Effector CD8-positive, alpha-beta T cell (primary cell): ENCODE results near the gene ZNF143.
"Not testable (repeated sequence)": the region's sequence is repeated elsewhere in the genome, so short reads cannot be mapped to it uniquely, and the experiment has no call there.

Source experiments
- DNase-seq: peaks from one replicate; lab custom pipeline; 2025; lab: John Stamatoyannopoulos, UW

ZNF143 gene

GRCh38 chr11:9498457-9499078 lies 37.8 kb downstream of the ZNF143 start:
- no peak for DNase-seq

GRCh38 chr11:9506489-9507276 lies 45.9 kb downstream of the ZNF143 start:
- DNase-seq = peak; percentile 58

DNA sequence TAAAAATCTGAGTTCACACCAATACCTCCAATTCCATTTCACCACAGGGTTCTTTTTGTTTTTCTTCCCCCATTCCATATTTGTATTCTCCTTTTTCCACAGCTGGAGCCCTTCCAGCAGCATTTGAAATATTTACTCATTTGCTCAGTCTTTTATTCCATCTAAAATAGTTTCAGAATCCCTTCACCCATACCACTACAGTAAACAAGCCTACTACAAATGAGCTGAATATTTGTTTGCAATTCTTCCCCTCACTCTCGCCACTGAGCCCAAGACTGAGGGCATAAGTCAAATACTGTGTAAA lies 46.4 kb downstream of the ZNF143 start:
- no peak for DNase-seq

DNA sequence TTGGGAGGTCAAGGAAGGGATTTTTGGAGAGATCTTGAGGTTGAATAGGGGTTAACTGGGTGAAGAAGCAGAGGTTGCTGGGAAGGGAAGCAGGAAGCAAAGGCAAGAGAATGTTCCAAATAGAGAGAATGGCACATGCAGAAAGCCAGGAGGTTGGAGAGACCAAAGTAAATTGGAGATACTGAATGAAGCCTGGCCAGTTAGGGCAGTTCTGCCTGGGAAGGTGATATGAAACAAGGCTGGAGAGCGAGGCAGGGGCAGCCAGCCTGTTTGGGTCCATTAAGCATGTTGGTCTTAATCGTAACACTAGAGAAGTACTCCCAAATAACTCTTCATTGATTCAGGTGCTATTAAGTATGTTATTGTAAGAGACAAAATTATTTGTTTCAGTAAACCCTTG lies 48.2 kb downstream of the ZNF143 start:
- no peak for DNase-seq

DNA sequence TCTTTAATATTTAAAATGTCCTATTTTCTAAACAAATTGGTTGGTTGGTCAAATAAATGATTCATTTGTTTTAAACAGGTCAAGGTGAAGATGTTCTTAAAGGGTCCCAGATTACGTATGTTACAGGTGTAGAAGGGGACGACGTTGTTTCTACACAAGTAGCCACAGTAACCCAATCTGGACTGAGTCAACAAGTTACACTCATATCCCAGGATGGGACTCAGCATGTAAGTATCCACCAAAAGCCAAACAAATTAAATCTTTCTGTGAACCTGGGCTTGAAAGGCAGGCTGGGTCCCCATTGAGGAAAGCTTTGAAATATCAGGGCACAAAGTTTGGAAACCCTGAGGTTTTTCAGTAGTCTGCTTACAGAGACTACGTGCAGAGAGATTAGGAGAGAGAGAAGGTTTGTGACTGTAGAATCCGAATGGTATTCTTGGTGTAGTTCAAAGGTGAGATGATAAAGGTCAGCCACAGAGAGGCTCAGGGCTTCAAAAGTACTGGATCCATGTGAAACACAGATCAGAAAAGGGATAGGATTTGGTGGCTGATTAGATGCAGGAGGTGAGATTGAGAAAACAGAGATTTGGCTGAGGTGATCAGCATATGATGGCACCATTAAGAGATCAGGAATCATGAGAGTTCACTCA lies 51.7 kb downstream of the ZNF143 start:
- DNase-seq = no peak

DNA sequence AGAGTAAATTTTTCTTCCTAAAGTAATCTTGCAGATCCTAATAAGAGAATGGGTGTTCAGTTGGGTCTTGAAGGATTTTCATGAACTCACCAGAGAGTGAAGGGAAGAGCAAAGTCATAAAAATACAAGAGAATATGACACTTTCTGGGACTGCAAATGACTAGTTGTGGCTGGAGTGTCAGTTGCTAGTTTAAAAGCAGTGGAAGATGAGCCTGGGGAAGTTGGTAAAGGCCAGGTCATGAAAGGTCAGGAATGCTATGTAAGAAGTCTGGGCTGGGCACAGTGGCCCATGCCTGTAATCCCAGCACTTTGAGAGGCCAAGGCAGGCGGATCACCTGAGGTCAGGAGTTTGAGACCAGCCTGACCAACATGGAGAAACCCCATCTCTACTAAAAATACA lies 53.8 kb downstream of the ZNF143 start:
- DNase-seq = not testable (repeated sequence)

- no peak for DNase-seq
Observed at GRCh38 chr11:9516113-9516512, 55.3 kb downstream of the ZNF143 start.

GRCh38 chr11:9518835-9519410 lies 58.1 kb downstream of the ZNF143 start:
- no peak for DNase-seq

GRCh38 chr11:9524001-9524400 lies 63.2 kb downstream of the ZNF143 start:
- DNase-seq = no peak

GRCh38 chr11:9525116-9525515 lies 64.3 kb downstream of the ZNF143 start:
- DNase-seq = no peak

DNA sequence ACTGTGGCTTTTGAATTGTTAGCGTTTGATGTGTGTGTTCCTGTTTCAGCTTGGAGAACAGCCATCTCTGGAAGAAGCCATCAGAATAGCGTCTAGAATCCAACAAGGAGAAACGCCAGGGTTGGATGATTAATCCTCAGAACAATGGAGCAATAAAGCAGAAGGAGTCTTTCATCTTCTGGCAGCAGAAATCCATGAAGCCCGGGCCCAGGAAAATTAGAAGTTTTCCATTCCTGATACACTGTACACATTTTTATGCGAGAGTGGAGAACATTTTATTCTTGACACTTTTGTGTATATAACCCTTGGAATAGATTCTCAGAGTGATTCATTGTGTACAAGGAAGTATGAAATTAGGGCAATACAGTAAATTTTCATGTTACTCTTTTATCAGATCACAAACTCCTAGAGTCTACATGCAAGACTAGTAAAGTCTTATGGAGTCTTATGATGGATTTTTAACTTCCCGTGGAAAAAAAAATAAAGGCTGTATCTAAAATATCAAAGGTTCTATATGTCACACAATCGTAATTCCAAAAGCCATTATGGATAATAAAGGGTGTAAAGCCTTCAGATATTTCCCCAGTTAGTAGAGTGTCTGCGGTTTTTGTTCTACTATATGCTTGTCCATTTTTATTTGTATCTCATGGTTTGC lies 66.8 kb downstream of the ZNF143 start:
- DNase-seq = no peak

GRCh38 chr11:9528136-9528501 lies 67.3 kb downstream of the ZNF143 start:
- DNase-seq = no peak

- no peak for DNase-seq
Observed at GRCh38 chr11:9528573-9529333, 67.9 kb downstream of the ZNF143 start.

- no peak for DNase-seq
Observed at GRCh38 chr11:9529334-9529650, 68.5 kb downstream of the ZNF143 start.

- no peak for DNase-seq
Observed at GRCh38 chr11:9530020-9530621, 69.3 kb downstream of the ZNF143 start.

DNA sequence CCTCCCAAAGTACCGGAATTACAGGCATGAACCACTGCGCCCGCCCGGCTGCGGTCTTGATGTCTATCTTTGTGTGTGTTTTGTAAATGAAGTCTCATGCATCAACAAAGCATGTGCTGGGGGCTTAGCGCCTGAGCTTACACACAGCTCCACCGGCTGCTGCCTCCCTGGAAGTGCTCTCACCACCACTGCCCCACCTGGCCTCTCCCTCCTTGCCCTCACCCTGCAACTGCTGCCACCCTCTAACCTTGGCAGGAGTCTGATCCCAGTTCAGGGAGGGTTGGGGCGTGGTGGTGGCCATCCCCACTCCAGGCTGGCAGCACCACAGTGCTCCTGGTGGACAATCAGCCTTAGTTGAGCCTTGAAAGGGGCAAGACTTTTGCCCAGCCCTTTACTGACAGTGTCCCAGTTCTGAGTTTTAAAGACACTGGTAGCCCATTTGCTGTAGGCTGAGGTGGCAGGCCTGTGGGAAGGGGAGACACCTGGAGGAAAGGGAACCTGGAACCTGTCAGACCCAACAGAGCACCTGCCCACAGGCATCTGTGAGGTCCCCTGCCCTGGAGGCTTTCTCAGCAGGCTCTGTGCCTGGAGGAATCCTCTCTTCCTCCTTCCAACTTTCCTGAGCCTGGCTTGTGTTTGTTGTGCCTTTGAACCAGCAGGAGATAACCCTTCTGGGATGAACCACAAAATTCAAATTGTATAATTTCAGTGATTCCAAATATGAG lies 70.3 kb downstream of the ZNF143 start:
- no peak for DNase-seq

GRCh38 chr11:9533058-9533457 lies 72.2 kb downstream of the ZNF143 start:
- DNase-seq = no peak

- DNase-seq = no peak
Observed at GRCh38 chr11:9533736-9534473, 73.1 kb downstream of the ZNF143 start.

GRCh38 chr11:9535189-9535781 lies 74.5 kb downstream of the ZNF143 start:
- DNase-seq = peak; percentile 56

DNA sequence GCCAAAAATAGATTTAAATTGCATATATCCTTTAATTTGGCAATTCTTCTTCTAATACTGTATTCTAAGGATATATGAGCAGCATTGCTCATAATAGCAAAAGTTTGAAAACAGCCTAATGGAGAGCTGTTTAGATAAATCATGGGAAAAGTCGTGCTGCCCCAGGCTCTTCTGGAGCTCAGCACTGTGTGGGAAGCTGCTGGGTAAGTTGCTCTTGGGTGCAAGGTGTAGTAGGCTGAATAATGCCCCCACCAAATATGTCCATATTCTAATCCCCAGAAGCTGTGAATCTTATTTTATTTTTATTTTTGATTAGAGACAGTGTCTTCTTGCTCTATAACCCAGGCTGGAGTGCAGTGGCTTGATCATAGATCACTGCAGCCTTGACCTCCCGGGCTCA lies 77.7 kb downstream of the ZNF143 start:
- DNase-seq = no peak
